HL-60/S4 treated with retinoic acid at 250 ng/mL for 4 days and 3 days (cell line): ENCODE results near the gene ASF1B.

Experiments used
- in situ Hi-C: fragments of 300-500 bp; cut with MboI; formaldehyde crosslinking; loops from 2 replicates; pipeline ENCODE4 v1.7.0; 2022; ENCODE audit warnings: low sequenced_read_pairs

ASF1B gene

DNA sequence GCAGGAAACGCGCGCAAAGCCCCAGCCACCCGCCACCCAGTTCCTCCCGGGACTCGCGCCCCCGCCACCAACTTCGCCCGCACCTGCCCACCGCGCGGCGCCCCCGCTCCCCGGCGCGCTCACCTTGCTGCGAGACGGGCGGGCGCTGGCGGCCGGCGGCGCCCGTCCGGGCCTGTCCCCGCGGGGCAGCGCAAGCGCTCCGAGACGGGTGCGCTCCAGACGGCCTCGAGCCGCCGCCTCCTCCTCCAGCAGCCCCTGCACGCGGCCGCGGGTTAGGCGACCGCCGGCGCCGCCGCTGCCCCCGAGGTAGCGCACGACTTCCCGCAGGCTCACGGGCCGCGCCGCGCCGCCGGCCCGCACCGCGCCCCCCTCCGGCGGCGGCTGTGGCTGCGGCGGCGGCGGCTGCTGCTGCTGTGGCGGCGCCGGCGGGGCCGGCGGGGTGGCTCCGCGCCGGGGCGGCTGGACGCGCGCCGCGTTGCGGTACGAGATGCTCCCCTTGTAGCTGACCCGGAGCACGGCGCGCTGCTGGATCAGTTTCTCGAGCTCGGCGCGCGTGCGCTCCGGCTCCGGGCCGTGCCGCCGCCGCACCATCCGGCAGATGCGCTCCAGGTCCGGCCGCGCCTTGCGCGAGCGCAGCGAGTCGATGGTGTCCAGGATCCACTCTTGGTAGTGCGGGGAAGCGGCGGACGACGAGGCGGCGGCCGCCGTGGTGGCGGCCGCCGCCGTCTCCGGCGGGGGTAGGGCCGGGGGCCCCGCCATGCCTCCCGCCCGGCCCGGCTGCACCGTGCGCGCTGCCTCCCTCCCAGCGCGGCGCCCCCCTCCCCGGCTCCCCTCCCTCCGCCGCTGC is 46.5 kb downstream of the ASF1B start:
- in situ Hi-C loops, result no loop called here

DNA sequence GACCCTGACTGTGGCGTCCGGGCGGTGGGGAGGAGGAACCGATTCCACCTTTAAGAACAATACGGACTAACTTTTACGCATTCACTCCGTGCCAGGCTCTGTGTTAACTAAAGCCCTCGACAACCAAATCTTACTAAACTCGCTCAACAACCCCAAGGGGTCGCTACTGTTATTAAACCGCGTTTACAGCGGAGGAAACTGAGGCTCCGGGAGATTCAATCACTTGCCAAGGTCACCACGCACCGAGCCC is 47.1 kb downstream of the ASF1B start:
- in situ Hi-C loops, result no loop called here

DNA sequence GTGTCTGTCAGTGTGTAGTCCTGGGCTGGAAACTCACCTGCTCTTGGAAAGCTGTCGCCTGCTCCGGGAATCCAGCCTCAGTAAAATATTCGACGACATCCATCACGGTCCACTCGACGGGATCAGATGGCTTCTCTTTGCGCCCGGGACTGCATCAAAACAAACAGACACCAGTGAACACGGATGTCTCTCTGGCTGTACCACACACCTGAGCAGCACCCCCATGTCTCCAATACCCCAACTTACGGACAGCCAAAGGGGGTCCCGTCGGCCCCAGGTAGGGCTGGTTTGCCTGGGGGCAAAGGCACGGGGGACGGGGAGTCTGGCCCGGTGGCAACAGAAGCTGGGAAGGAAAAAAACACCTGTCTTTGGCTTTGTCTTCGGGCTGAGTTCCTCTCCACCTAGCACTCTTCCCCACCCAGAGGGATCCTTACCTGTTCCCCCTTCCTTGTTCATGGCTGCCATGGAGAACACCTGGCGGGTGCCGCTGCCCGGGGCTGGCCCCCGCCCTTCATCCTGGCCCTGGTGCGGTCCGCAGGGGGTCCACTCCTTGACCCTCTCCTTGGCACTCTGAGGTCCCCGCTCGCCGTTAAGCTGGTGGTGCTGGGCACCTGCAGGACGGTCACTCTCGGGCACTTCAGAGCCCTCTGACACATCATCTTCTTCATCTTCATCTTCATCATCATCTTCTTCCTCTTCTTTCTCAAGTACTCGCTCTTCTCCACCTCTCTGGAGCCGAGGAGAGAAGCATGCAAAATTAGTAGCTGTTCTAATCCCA is 47.6 kb downstream of the ASF1B start:
- in situ Hi-C loops, result no loop called here

DNA sequence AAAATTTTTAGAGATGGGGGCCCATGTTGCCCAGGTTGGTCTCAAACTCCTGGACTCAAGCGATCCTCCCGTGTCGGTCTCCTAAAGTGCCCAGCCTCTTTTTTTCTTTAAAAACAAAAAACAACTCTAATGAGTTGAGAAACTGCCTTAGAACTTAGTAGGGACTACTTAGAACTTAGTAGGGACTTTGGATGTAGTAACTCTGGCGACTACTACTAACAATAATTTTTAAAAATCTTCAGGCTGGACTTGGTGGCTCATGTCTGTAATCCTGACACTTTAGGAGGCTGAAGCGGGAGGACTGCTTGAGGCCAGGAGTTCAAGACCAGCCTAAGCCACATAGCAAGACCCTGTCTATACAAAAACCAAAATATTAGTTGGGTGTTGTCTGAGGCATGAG is 50.3 kb downstream of the ASF1B start:
- in situ Hi-C loops, result no loop called here

DNA sequence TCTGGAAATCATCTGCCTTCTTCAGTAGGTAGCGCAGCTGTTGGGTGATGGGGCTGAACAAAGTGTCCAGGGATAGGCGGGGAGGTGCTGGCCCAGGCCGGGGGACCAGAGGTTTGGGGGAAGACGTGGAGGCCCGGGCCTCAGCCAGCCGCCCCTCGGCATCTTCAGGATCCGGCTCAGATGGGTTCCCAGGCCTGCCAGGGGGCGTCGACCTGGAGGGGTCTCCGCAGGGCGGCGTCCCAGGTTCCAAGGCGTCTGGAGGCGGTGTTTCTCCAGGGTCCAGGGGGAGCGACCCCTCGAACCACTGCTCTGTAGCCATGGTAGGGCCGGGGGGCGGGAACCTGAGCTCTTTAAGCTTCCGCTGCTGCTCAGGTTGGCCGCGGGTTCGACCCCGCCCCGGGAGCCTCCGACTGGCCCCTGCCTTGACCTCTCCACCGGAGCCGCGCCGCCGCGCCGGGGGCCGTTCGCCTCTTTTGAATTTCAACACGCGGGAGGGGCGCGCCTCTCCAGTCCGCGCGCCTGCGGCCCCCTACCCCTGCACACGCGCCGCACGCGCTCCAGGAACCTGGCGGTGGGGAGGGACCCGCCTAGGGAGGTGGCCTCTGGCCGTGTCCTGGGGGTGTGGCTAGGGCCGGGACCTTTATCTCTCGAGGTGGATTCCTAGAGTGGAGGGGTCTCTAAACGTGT is 50.9 kb downstream of the ASF1B start, which contains the start of gene C19orf67:
Gene C19orf67, minus strand, starts transcription at position 475 of the 687 bp plus-strand sequence. Its CDS starts 156 bp downstream, at position 319.
- in situ Hi-C loops, result no loop called here

DNA sequence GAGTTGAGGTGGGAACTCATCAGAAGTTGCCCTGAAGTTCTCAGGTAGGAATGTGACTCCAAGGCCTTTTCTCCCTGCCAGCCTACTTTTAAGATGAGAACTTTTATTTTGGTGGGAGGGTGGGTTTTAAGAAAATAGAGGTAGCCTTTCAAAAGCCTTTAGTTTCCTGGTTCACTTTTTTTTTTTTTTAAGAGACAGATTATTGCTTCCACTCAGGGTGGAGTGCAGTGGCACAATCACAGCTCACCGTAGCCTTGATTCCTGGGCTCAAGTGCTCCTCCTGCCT is 53.8 kb downstream of the ASF1B start:
- in situ Hi-C loops, result no loop called here

DNA sequence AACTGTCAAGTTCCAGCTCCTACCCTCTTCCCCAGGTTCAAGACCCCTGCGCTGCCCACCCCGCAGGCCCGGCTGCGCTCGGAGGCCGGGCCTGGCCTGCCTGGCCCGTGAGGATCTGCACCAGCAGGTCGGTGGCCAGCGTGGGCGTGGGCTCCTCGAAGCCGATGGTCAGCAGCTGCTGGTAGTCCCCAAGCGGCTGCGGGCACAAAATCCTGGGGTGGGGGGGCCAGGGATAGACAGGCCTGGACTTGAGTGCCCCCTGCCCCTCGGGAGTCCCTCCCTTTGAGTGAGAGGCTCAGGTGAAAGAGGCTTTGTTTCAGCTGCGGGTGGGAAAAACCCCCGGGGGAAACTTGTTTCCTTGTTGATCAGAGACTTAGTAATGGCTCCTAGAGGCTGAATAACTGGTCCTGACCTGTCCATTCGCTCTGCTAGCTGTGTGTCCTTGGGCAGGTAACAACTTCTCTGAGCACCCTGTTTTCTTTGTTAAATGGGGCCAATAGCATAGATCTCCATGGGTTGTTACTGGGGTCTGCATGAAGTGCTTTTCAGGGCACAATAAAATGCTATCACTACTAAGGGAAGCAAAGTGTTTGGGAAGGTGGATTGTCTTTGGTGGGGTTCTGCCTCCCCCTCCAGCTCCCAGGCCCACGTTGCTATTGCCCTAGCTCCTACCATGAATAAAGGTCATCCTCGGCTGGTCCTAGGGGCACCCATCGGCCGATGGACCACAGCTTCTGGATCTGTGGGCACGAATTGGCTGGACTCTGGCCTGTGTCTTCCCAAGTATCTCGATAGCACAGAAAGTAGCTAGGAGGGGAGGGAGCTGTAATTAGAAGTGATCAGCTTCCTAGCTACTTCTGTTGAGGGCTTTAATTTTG is 54.4 kb downstream of the ASF1B start:
- in situ Hi-C loops, result no loop called here

DNA sequence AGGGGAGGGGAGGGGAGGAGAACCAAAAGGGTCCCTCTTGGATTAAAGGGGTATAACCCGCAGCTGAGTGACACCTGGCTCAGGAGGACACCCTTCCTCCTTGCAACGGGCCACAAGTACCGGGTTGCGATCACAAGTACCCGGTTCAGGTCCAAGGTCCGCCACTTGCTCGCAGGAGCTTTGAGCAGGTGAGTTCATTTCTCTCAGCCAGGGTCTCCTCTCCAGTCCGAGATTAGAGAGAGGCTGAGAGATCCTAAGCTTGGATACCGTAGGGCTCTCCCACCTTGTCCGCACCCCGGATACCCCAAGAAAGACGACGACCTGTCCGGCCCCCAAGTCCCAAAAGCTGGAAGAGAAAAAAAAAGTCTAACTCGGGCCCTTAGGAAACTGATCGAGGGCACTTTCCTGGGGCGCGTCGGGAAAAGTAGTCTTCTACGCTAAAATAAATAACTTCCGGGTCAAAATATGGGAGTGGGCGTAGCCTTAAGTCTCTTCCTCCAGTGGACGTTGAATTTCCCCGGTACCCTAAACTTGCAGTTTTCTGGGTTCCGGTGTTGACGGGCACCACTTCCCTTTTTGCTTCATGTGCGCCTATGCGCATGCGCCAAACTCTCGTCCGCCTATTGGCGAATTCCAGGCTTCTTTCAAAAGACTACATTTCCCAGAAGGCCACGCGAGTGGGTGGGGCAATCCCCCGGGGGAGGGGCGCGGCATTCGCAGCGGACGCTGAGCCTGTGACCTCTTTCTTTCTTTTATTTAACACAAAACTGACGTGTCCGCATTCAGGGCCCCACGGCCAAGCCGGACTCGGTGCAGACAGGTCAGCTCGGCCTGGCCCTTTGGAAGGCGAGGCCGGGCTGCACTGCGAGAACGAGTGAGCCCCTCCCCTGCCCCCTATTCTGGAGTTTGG is 55.2 kb downstream of the ASF1B start:
- in situ Hi-C loops, result no loop called here

DNA sequence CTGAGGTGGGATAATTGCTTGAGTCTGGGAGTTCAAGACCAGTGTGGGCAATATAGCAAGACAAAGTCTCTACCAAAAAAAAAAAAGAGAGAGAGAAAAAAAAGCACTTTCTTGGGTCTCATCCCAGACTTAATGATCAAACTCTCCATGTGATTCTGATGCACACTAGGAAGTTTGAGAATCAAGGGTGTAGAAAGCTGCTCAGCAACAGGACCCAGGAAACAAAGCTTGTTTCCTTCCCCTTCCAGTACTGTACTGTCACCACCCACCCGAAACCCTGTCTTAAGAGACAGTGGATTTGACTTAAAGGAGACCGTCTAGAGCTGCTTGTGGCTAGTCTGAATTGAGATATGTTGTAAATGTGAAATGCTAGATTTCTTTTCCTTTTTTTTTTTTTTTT is 58.0 kb downstream of the ASF1B start:
- in situ Hi-C loops, result no loop called here

DNA sequence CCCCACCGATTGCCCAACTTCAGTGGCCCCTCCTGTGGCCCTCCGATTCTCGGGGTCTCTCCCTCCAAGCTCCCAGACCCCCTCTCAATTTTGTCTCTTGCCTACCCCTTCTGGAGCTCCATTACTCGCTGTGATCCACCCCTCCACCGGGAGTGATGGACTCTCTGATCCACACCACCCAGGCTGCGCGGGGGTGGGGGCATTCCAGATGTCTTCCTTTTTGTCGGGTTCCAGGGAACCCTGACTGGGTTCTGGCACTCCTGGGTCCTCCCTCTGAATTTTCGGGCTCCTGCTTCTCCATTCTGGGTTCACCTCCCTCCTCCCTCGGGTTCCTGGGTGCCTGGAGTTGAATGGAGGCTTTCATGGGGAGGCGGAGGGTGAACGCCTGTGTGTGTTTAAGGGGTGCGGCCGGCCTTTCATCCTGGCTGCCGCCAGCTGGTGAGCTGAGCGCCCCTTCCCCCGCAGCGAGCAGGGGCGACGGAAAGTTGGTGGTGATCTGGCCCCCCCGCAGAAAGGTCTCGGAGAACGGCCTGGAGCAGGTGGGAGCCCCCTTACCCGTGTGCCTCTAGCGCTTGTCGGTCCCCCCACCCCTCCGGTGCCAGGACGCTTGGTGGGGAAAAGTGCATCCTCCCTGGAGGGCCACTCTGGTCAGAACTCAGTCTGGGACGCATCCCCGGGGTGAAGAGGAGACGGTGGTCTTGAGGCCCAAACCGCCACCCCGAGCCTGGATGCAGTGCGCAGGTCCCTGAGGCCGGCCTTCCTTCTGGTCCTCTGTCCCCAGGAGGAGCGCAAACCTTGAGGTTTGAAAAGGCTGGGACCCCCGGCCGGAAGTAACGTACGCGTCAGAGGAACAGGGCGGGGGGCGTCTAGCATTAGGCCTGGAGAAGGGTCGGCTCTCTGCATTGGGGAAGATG is 62.2 kb downstream of the ASF1B start:
- in situ Hi-C loops, result loop anchor here (25.0 kb wide), 2 partner anchors 187 to 462 kb away; partner anchors contain the start of gene NANOS3

DNA sequence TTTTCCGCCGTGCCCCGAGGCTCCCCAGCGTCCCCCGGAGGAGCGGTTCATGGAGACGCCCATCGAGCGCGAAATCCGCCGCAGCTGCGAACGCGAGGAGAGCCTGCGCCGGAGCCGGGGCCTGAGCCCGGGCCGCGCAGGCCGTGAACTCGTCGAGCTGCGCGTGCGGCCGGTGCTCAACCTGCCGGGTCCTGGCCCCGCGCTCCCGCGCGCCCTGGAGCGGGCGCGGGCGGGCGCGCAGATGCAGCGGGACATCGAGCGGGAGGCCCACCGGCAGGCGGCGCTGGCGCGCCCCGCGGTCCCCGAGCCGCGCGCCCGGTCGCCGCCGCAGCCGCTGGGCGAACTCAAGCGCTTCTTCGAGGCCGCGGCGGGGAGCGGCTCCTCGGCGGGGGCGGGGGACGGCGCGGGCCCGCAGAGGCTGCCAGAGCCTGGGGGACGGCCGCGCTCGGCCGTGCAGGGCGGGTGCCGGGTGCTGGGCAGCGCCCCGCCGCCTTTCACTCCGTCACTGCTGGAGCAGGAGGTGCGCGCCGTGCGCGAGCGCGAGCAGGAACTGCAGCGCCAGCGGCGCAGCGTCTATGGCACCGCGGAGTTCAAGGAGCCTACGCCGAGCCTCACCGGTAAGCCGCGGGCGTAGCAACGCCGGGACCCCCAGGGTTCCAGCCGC is 63.0 kb downstream of the ASF1B start:
- in situ Hi-C loops, result loop anchor here (25.0 kb wide), 2 partner anchors 186 to 461 kb away; partner anchors contain the start of gene NANOS3

DNA sequence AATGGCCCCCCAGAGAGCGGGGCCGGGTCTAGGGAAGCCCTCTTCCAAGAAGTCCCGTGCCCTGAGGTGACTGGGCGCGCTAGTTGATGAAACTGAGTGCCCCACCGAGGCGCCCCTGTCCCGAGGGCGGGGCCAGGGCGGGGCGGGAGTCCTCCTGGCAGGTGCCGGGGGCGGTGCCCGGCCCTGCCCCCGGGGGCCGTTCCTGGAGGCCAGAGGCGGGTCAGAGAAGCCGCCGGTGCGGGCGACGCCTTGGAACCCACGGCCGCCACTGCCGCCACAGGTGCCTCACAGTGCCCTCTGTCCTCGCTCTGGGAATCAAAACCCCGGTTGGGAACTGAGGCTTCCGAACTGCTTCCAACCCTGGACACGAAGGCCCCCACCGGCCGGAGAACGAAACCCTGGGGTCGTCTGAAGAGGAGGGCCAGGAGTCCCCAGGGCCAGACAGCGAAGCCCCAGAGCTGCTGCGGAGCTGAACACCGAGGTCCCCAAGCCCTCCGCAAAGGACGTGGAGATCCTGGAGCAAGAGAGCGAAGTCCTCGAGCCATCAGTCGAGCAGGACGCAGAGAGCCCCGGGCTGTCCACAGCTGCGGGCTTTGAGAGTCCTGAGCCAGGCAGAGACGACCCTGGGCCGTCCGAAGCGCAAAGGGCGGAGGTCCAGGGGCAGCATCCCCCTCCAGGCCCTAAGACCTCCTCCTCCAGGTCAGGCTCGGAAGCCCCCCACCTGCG is 63.7 kb downstream of the ASF1B start, which contains the start of gene MISP3:
Gene MISP3, plus strand, starts transcription at position 252 of the 726 bp plus-strand sequence. CDS start 524 bp downstream, outside the sequence.
- in situ Hi-C loops, result loop anchor here (25.0 kb wide), 2 partner anchors 185 to 460 kb away; partner anchors contain the start of gene NANOS3

DNA sequence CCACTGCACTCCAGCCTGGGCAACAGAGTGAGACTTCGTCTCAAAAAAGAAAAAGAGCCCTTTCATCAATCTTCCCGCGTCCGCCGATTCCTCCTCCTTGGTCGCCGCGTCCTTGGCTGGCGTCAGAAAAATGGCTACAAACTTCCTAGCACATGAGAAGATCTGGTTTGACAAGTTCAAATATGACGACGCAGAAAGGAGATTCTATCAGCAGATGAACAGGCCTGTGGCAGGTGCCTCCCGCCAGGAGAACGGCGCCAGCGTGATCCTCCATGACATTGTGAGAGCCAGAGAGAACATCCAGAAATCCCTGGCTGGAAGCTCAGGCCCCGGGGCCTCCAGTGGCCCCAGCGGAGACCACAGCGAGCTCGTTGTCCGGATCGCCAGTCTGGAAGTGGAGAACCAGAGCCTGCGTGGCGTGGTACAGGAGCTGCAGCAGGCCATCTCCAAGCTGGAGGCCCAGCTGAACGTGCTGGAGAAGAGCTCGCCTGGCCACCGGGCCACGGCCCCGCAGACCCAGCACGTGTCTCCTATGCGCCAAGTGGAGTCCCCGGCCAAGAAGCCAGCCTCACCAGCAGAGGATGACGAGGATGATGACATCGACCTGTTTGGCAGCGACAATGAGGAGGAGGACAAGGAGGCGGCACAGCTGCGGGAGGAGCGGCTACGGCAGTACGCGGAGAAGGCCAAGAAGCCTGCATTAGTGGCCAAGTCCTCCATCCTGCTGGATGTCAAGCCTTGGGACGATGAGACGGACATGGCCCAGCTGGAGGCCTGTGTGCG is 65.9 kb downstream of the ASF1B start:
- in situ Hi-C loops, result loop anchor here (25.0 kb wide), 2 partner anchors 183 to 458 kb away; partner anchors contain the start of gene NANOS3
